Mesothelial cell of epicardium (in vitro differentiated cells): Measurements from ENCODE around the gene PRDM5. TPM values are rescaled to one million over a fixed set of nuclear protein-coding genes. Genes with fewer than 3 reads are reported as not detected.

ENCODE experiments used
- DNase-seq, 2 experiments: peaks; one replicate each; pipeline ENCODE4 v3.0.0; 2021; ENCODE audit warnings: low spot score in 2 of 2; ENCODE audit not compliant: unreplicated experiment in 2 of 2
- H3K27ac Mint-ChIP-seq: 2 replicates; pipeline ENCODE4 v1.8.0; 2021; ENCODE audit warnings: mixed read lengths
- H3K27me3 Mint-ChIP-seq: 2 replicates; pipeline ENCODE4 v1.8.0; 2021; ENCODE audit warnings: low read depth, mixed read lengths
- H3K36me3 Mint-ChIP-seq: 2 replicates; pipeline ENCODE4 v1.8.0; 2021; ENCODE audit warnings: mixed read lengths
- H3K4me1 Mint-ChIP-seq: 2 replicates; pipeline ENCODE4 v1.8.0; 2021; ENCODE audit warnings: mixed read lengths
- H3K4me3 Mint-ChIP-seq: 2 replicates; pipeline ENCODE4 v1.8.0; 2021; ENCODE audit warnings: mild to moderate bottlenecking, moderate library complexity, mixed read lengths
- H3K9me3 Mint-ChIP-seq: 2 replicates; pipeline ENCODE4 v1.8.0; 2021; ENCODE audit warnings: mixed read lengths
- CTCF ChIP-seq: fragments of 200-600 bp; sonication (generic); IDR thresholded peaks from one replicate; pipeline ENCODE4 v1.5.0; 2021; ENCODE audit warnings: antibody characterized with exemption; ENCODE audit not compliant: unreplicated experiment
- total RNA-seq: library from RNA; stranded (reverse); gene quantifications from 3 replicates; pipeline ENCODE4 v1.2.1, GENCODE V29; 2021

The PRDM5 gene
- total RNA-seq, 1 donor from 2014 or later = 30.2 TPM

- H3K27ac Mint-ChIP-seq = no peak overlapping the region
- H3K9me3 Mint-ChIP-seq = peaks cover 14% of the 10 kb centered on the region
- peaks cover 18% of the 10 kb centered on the region for H3K36me3 Mint-ChIP-seq
- H3K4me3 Mint-ChIP-seq = no peak overlapping the region
- no peaks in the 10 kb centered on the region for H3K27me3 Mint-ChIP-seq
- peaks cover 25% of the 10 kb centered on the region for H3K4me1 Mint-ChIP-seq
- no peak for TF ChIP-seq CTCF
- DNase-seq = no peak
Observed at GRCh38 chr4:120847019-120847582, 75.4 kb downstream of the PRDM5 start.

GRCh38 chr4:120844528-120844921 lies 78.0 kb downstream of the PRDM5 start:
- no peak for DNase-seq
- Mint-ChIP-seq H3K9me3 (no peaks in the 10 kb centered on the region), H3K36me3 (no peaks in the 10 kb centered on the region), H3K4me1 (peaks cover 37% of the 10 kb centered on the region), H3K27me3 (no peaks in the 10 kb centered on the region), H3K27ac (peak overlapping the region; percentile 32), H3K4me3 (no peak overlapping the region)
- no peak for TF ChIP-seq CTCF

DNA sequence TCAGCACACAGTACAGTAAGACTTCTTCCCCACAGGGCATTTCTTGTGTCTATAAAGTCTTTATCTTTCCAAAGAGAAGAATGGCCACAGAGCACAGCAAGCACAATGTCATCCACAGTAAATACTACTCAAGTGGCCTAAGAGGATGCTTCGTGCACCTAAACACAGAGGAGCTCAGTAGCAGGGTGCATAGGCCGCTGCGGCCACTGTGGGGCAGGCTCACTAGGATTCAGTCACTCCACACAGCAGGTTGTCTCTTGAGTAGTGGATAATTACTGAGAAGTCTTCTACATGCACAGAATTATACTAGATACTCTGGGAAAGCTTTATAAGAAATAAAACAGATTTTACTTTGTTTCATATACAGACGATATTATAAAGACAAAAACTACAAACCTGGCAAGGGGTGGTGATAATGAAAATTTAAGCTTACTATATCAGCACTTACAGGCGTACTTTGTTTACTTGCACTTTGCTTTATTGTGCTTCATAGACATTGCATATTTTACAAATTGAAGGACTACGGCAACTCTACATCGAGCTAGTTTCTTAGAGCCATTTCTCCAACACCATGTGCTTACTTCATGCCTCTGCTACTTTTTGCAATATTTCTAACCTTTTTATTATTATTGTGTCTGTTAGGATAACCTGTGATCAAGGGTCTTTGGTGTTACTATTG lies 78.5 kb downstream of the PRDM5 start:
- Mint-ChIP-seq H3K27ac (no peak overlapping the region), H3K9me3 (no peaks in the 10 kb centered on the region), H3K27me3 (no peaks in the 10 kb centered on the region), H3K4me1 (peaks cover 42% of the 10 kb centered on the region), H3K4me3 (no peak overlapping the region), H3K36me3 (no peaks in the 10 kb centered on the region)
- no peak for TF ChIP-seq CTCF
- DNase-seq = no peak

DNA sequence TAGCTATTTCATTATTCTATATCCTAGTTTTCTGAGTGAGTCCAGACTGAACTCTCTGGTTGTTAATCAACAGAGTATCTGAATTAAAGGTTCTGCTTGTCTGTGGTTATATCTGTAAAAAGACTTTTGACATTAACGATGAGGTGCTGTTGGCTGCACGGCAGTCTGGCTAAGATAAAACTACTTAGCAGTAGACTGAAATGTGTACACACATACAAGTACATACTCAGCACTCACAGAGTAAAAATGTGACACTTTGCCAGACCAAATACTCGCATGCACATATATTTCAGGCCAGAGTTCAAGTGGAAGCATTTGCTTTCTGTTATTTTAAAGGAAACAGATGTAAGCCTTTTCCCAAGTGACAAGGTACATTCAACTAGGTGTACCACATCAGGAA lies 80.5 kb downstream of the PRDM5 start:
- Mint-ChIP-seq H3K4me3 (no peak overlapping the region), H3K9me3 (no peaks in the 10 kb centered on the region), H3K27ac (peak overlapping the region; percentile 76), H3K36me3 (no peaks in the 10 kb centered on the region), H3K27me3 (no peaks in the 10 kb centered on the region), H3K4me1 (peaks cover 42% of the 10 kb centered on the region)
- no peak for DNase-seq
- TF ChIP-seq CTCF = no peak

- TF ChIP-seq CTCF = no peak
- H3K4me1 Mint-ChIP-seq = peaks cover 42% of the 10 kb centered on the region
- DNase-seq = no peak
- no peaks in the 10 kb centered on the region for H3K9me3 Mint-ChIP-seq
- H3K27me3 Mint-ChIP-seq = no peaks in the 10 kb centered on the region
- peak overlapping the region; percentile 76 for H3K27ac Mint-ChIP-seq
- no peaks in the 10 kb centered on the region for H3K36me3 Mint-ChIP-seq
- no peak overlapping the region for H3K4me3 Mint-ChIP-seq
Observed at GRCh38 chr4:120841580-120841979, 80.9 kb downstream of the PRDM5 start.
